H9 (cell line): ENCODE data around the gene GLCCI1. TPM values are rescaled to one million over a fixed set of nuclear protein-coding genes. Genes with fewer than 3 reads are reported as not detected.

ENCODE experiments used
- DNase-seq: peaks from one replicate; pipeline ENCODE4 v3.0.0-alpha.2; 2017
- H2AFZ ChIP-seq: one replicate; pipeline ENCODE4 v1.6.1; 2013; ENCODE audit warnings: mild to moderate bottlenecking, low read length, control low read depth, moderate library complexity
- H2AK5ac ChIP-seq: 2 replicates; pipeline ENCODE4 v1.6.1; 2013; ENCODE audit warnings: low read length, control low read depth, mixed read lengths; ENCODE audit not compliant: insufficient read length
- H2BK120ac ChIP-seq: one replicate; pipeline ENCODE4 v1.6.1; 2013; ENCODE audit warnings: low read depth, mild to moderate bottlenecking, low read length, control low read depth, inconsistent platforms; ENCODE audit not compliant: poor library complexity, severe bottlenecking
- H2BK12ac ChIP-seq: 2 replicates; pipeline ENCODE4 v1.6.1; 2013; ENCODE audit warnings: low read length, control low read depth, mixed read lengths, low read depth; ENCODE audit not compliant: insufficient read length
- H2BK15ac ChIP-seq: 2 replicates; pipeline ENCODE4 v1.6.1; 2013; ENCODE audit warnings: low read depth, low read length, control low read depth
- H2BK20ac ChIP-seq: one replicate; pipeline ENCODE4 v1.6.1; 2013; ENCODE audit warnings: low read depth, mild to moderate bottlenecking, low read length, control low read depth, inconsistent platforms; ENCODE audit not compliant: poor library complexity, severe bottlenecking
- H2BK5ac ChIP-seq: 2 replicates; pipeline ENCODE4 v1.6.1; 2013; ENCODE audit warnings: low read length, control low read depth, mixed read lengths; ENCODE audit not compliant: insufficient read length
- H3K14ac ChIP-seq: 2 replicates; pipeline ENCODE4 v1.6.1; 2013; ENCODE audit warnings: low read length, control low read depth; ENCODE audit not compliant: insufficient read depth
- H3K18ac ChIP-seq: 2 replicates; pipeline ENCODE4 v1.6.1; 2013; ENCODE audit warnings: low read depth, mild to moderate bottlenecking, mixed read lengths, low read length, control low read depth; ENCODE audit not compliant: insufficient read length
- H3K23ac ChIP-seq: 2 replicates; pipeline ENCODE4 v1.6.1; 2013; ENCODE audit warnings: low read length, control low read depth, mixed read lengths, low read depth; ENCODE audit not compliant: insufficient read length
- H3K23me2 ChIP-seq: 2 replicates; pipeline ENCODE4 v1.6.1; 2013; ENCODE audit warnings: low read depth, mild to moderate bottlenecking, mixed read lengths, low read length, control low read depth; ENCODE audit not compliant: insufficient read length, poor library complexity, severe bottlenecking
- H3K27ac ChIP-seq: 2 replicates; pipeline ENCODE4 v1.5.1; 2013; ENCODE audit warnings: low read length, control low read depth, mixed read lengths, low read depth; ENCODE audit not compliant: insufficient read length
- H3K27me3 ChIP-seq: 2 replicates; pipeline ENCODE4 v1.6.1; 2013; ENCODE audit warnings: low read length, control low read depth, inconsistent platforms; ENCODE audit not compliant: insufficient read depth
- H3K4ac ChIP-seq: 2 replicates; pipeline ENCODE4 v1.6.1; 2013; ENCODE audit warnings: low read depth, mild to moderate bottlenecking, control low read depth, inconsistent platforms, low read length, moderate library complexity
- H3K4me1 ChIP-seq: 2 replicates; pipeline ENCODE4 v1.6.1; 2013; ENCODE audit warnings: low read length, control low read depth, inconsistent platforms; ENCODE audit not compliant: insufficient read depth
- H3K4me2 ChIP-seq: 2 replicates; pipeline ENCODE4 v1.6.1; 2013; ENCODE audit warnings: low read length, control low read depth, mixed read lengths; ENCODE audit not compliant: insufficient read length, insufficient read depth
- H3K56ac ChIP-seq: 2 replicates; pipeline ENCODE4 v1.6.1; 2013; ENCODE audit warnings: low read depth, mild to moderate bottlenecking, mixed read lengths, low read length, control low read depth; ENCODE audit not compliant: insufficient read length
- H3K79me1 ChIP-seq: 2 replicates; pipeline ENCODE4 v1.6.1; 2013; ENCODE audit warnings: low read depth, mild to moderate bottlenecking, moderate library complexity, low read length, control low read depth, inconsistent platforms; ENCODE audit not compliant: insufficient read depth, poor library complexity, severe bottlenecking
- H3K79me2 ChIP-seq: 2 replicates; pipeline ENCODE4 v1.6.1; 2013; ENCODE audit warnings: low read length, control low read depth, inconsistent platforms; ENCODE audit not compliant: insufficient read depth
- H3K9ac ChIP-seq: 2 replicates; pipeline ENCODE4 v1.6.1; 2013; ENCODE audit warnings: low read length, control low read depth, mixed read lengths; ENCODE audit not compliant: insufficient read length; ENCODE audit errors: extremely low read depth
- H3K9me3 ChIP-seq: one replicate; pipeline ENCODE4 v1.6.1; 2013; ENCODE audit warnings: low read depth, low read length, inconsistent platforms; ENCODE audit not compliant: control insufficient read depth
- H3T11ph ChIP-seq: one replicate; pipeline ENCODE4 v1.6.1; 2013; ENCODE audit warnings: mild to moderate bottlenecking, low read length, control low read depth, inconsistent platforms
- H4K20me1 ChIP-seq: one replicate; pipeline ENCODE4 v1.6.1; 2013; ENCODE audit not compliant: control insufficient read depth, insufficient read length, insufficient read depth
- H4K5ac ChIP-seq: 2 replicates; pipeline ENCODE4 v1.6.1; 2013; ENCODE audit warnings: low read depth, mild to moderate bottlenecking, mixed read lengths, low read length, control low read depth; ENCODE audit not compliant: insufficient read length
- H4K8ac ChIP-seq: replicated peaks from 2 replicates; pipeline ENCODE4 v1.6.1; 2013; ENCODE audit warnings: low read length, control low read depth, mixed read lengths, low read depth; ENCODE audit not compliant: insufficient read length
- H4K91ac ChIP-seq: 2 replicates; pipeline ENCODE4 v1.6.1; 2013; ENCODE audit warnings: low read depth, mild to moderate bottlenecking, moderate library complexity, mixed read lengths, low read length, control low read depth; ENCODE audit not compliant: insufficient read length
- H3K27ac Mint-ChIP-seq, 3 experiments: 2 replicates in 2 of 3; 3 replicates in 1 of 3; pipeline ENCODE4 v1.8.0; 2020 to 2021; ENCODE audit warnings: mixed read lengths in 3 of 3, mild to moderate bottlenecking in 1 of 3, moderate library complexity in 1 of 3
- H3K27me3 Mint-ChIP-seq: 2 replicates; pipeline ENCODE4 v1.8.0; 2021; ENCODE audit warnings: low read depth, mild to moderate bottlenecking, moderate library complexity, mixed read lengths
- H3K36me3 Mint-ChIP-seq, 3 experiments: 2 replicates in 2 of 3; 3 replicates in 1 of 3; pipeline ENCODE4 v1.8.0; 2020 to 2021; ENCODE audit warnings: low read depth in 3 of 3, mixed read lengths in 3 of 3; ENCODE audit not compliant: insufficient read depth in 1 of 3
- H3K4me1 Mint-ChIP-seq, 2 experiments: 2 replicates each; pipeline ENCODE4 v1.8.0; 2020; ENCODE audit warnings: mixed read lengths in 2 of 2
- H3K4me3 Mint-ChIP-seq, 2 experiments: 2 replicates in 1 of 2; 3 replicates in 1 of 2; pipeline ENCODE4 v1.8.0; 2020 to 2021; ENCODE audit warnings: mild to moderate bottlenecking in 2 of 2, mixed read lengths in 2 of 2, moderate library complexity in 1 of 2
- H3K9me3 Mint-ChIP-seq, 2 experiments: 2 replicates in 1 of 2; 3 replicates in 1 of 2; pipeline ENCODE4 v1.8.0; 2020; ENCODE audit warnings: mild to moderate bottlenecking in 2 of 2, mixed read lengths in 2 of 2, moderate library complexity in 1 of 2
- CTCF ChIP-seq: fragments of 200-600 bp; sonication (generic); conservative IDR thresholded peaks from 3 replicates; pipeline ENCODE4 v1.8.0; 2021; ENCODE audit warnings: antibody characterized with exemption, mild to moderate bottlenecking
- whole genome bisulfite sequencing: extraction: QIAGEN DNeasy Blood & Tissue Kit; methylation state at CpG from one replicate; pipeline ENCODE4 v1.1.7; 2013; ENCODE audit warnings: missing lambda C conversion rate, low lambda C conversion rate, mixed read lengths; ENCODE audit not compliant: insufficient read length; ENCODE audit errors: extremely low coverage; 5-methylcytosine and 5-hydroxymethylcytosine counted together
- total RNA-seq: library from RNA; stranded (reverse); gene quantifications from 2 replicates; pipeline ENCODE4 v1.2.1, GENCODE V29; 2021

The GLCCI1 gene
- total RNA-seq, 1 experiment from 2014 or later: 19.1 TPM

GRCh38 chr7:7943951-7944350, 24.6 kb upstream of the GLCCI1 start:
- no peaks in the 10 kb centered on the region for H3K27me3 ChIP-seq
- H2BK12ac ChIP-seq: no peak overlapping the region
- Mint-ChIP-seq H3K36me3 (no peaks in the 10 kb centered on the region), H3K27me3 (no peaks in the 10 kb centered on the region; the same call in 1 of the 2 replicates), H3K4me3 (no peak overlapping the region), H3K4me1 (peaks cover 0 to 6% of the 10 kb centered on the region in 2 experiments; a peak in 2 of 4 replicates), H3K9me3 (no peaks in the 10 kb centered on the region), H3K27ac (no peak overlapping the region)
- no peak overlapping the region for H3K14ac ChIP-seq
- H4K91ac ChIP-seq: no peak overlapping the region
- H2BK20ac ChIP-seq: no peak overlapping the region
- H3K23ac ChIP-seq: no peak overlapping the region
- H2BK120ac ChIP-seq: no peak overlapping the region
- H3K79me2 ChIP-seq: no peaks in the 10 kb centered on the region
- 0 out of 2 replicates have a peak, but pooled peaks cover 3% of the 10 kb centered on the region for H3K4me1 ChIP-seq
- no peak overlapping the region for H3T11ph ChIP-seq
- no peaks in the 10 kb centered on the region for H3K9me3 ChIP-seq
- no peak overlapping the region for H2BK15ac ChIP-seq
- no peak overlapping the region for H4K5ac ChIP-seq
- no peak overlapping the region for H3K27ac ChIP-seq
- no peak overlapping the region for H3K4ac ChIP-seq
- no peak for TF ChIP-seq CTCF
- no peak overlapping the region for H3K56ac ChIP-seq
- no peak overlapping the region for H3K18ac ChIP-seq
- H2BK5ac ChIP-seq: no peak overlapping the region
- no peak overlapping the region for H2AFZ ChIP-seq
- H3K4me2 ChIP-seq: no peak overlapping the region
- no peak overlapping the region for H3K9ac ChIP-seq
- no peaks in the 10 kb centered on the region for H3K23me2 ChIP-seq
- no peaks in the 10 kb centered on the region for H4K20me1 ChIP-seq
- no peak overlapping the region for H4K8ac ChIP-seq
- H2AK5ac ChIP-seq: no peak overlapping the region
- WGBS: no CpG with 5 or more reads among the region's 1 CpG
- DNase-seq: no peak
- no peaks in the 10 kb centered on the region for H3K79me1 ChIP-seq
